ENCODE measurements around the gene MTUS2.

MTUS2 gene

DNA sequence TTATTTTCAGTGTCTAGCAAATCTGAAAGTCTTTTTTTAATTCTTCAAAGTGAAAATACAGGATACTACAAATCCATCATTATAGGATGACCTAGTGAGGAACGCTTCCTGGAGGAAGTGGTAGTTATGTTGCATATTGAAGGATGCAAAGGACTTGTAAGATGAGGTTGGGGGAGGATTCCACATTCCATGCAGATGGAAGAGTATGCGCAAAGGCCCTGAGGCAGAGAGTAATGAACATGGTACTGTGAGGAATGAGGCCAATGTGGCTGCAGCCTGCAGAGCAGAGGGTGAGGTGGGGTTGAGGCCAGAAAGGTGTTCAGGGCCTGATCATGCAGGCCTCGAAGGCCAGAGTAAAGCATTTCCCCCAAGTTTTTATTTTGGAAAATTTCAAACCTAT, 202.8 kb downstream of the MTUS2 start:
- DNase-seq (ENCODE audit: low read depth in 2 of 2): no peak

- no peak for DNase-seq (ENCODE audit: low read depth in 2 of 2)
These were observed 204.6 kb downstream of the MTUS2 start for GRCh38 chr13:29024783-29025182.

GRCh38 chr13:29028868-29029267, 208.7 kb downstream of the MTUS2 start:
- DNase-seq (ENCODE audit: low read depth in 2 of 2): no peak

DNA sequence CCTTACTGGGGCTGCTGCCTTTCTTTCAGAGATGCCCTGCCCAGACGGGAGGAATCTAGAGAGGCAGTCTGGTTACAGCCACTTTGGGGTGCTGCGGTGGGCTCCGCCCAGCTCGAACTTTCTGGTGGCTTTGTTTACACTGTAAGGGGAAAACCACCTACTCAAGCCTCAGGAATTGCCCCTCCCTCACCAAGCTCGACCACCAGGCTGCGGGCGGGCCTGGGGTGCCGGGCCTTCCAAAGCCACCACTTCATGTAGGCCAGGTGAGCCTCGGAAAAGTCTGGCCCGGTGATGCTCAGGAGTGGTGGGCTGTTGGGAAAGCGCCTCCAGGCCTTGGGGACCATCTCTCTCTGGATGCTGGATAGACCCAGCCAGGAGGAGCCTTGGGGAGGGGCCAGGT, 218.6 kb downstream of the MTUS2 start:
- no peak for DNase-seq (ENCODE audit: low read depth in 2 of 2)

- DNase-seq (ENCODE audit: low read depth in 2 of 2): no peak
These were observed 219.1 kb downstream of the MTUS2 start for GRCh38 chr13:29039212-29039611.

DNA sequence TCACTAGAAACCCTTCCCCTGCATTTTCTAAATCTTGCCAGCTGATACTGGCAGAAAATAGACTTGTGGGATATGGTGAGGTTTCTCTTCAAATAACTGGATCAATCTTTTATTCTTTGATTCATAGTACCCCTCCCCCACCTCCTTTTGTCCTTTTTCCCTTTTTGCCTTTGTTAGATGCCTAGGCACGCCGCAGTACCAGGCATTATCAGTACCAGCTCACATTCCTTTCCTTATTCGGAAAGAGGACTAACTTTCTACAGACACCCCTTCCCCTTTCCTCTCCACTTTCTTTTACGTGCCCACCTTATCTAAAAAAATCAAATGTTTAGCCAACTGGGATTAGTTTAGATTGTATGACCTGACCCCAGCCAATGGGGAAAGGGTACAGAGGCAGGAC, 226.4 kb downstream of the MTUS2 start:
- DNase-seq (ENCODE audit: low read depth in 2 of 2): no peak

DNA sequence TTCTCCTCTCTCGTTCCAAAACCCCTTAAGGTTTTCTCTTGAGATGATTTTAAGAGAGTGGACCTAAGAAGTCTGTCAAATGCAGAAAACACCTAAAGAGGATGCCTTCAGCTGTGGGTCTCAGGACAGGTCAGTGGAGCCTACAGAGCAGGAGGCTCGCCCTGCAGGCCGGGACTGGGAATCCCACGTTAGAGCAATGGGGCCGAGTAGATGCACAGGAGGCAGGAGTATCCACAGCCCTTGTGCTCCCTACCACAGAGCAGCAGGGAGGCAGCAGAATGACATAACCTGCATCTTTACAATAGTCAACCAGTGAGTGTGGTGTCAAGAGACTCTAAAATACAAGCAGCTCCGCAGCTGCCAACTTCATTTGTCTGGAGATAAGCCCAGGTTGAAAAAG, 229.4 kb downstream of the MTUS2 start:
- DNase-seq (ENCODE audit: low read depth in 2 of 2): no peak

DNA sequence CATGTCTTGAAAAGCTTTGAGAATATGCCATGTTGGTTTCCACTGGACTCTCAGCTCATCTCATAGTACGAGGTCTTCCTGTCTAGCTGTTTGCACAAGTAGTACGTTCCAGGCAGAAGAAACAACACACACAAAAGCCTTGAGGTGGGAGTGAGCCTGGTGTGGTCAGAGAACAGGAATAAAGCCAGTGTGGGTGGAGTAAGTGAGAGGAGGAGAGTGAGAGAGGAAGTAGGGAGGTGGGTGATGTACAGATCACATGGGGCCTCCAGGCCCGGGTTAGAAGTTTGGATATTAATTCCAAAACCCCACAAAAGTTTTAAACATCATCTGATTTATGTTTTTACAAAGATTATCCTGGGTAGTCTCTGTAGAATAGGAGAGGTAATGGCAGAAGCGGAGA, 230.6 kb downstream of the MTUS2 start:
- DNase-seq (ENCODE audit: low read depth in 2 of 2): no peak

- DNase-seq (ENCODE audit: low read depth in 2 of 2): no peak
These were observed 239.7 kb downstream of the MTUS2 start for GRCh38 chr13:29059800-29060199.

GRCh38 chr13:29065142-29065541, 245.0 kb downstream of the MTUS2 start:
- no peak for DNase-seq (ENCODE audit: low read depth in 2 of 2)

DNA sequence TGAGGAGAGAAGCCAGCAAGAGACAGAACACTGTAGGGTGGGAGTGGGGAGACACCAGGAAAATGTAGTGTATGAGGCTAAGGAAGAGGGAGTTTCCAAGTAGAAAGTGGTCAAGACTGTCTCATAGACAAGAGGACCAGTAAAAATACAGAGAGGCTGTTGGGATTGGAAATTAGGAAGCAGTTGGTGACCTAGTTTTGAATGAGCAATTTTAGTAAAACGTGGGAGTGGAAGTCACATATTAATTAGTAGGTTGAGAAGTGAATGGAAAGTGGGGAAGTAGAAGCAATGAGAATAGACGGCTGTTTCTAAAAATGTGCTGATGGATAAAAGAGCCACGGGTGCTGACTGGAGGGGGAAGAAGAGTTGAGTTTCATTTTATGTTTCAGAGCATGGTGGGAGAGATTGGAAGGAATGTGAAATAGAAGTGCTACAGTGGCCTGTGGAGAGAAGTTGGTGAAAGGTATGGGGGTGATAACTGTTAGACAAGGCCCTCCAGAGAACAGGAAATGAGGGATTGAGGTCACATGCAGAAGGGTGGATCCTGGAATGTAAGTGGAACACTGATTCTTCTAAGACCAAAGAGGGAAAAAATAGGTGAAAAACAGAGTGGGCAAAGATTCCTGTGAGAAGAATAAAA, 247.3 kb downstream of the MTUS2 start:
- DNase-seq (ENCODE audit: low read depth in 2 of 2): no peak

- no peak for DNase-seq (ENCODE audit: low read depth in 2 of 2)
These were observed 253.6 kb downstream of the MTUS2 start for GRCh38 chr13:29073755-29074154.

DNA sequence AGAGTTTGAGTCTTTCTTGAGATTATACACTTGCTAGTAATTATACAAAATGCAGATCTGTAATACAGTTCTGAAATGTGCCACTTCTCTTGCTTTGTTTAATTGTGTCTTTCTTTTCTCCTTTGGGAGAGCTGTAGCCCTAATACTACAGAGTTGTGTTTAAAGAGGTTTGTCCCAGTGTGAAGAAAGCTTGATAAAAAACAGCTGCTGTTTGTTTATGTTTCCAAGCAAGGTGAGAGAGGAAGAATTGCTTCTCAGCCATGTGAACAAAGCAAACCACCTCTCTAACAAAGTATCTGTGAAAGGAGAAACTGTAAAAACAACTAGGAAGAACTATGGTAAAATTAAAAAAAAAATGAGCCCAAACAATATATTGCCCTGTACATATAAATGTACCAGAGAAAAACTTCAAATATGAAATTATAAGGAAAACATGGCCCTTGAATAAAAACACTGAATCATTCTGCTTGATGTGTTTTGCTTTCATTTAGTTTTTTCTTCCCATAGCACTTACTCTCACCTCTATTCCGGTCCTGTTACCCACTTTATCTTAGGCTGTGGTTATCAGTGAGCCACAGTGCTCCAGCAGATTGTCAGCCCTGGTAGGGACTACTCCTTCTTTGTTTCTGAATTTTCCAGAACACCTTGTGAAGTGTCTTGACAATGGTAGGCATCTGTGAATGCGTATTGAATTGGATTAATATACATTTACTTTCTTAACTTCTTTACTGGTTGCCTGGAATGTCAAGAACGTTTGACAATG, 257.1 kb downstream of the MTUS2 start:
- no peak for DNase-seq (ENCODE audit: low read depth in 2 of 2)

GRCh38 chr13:29081036-29081435, 260.9 kb downstream of the MTUS2 start:
- DNase-seq (ENCODE audit: low read depth in 2 of 2): no peak

DNA sequence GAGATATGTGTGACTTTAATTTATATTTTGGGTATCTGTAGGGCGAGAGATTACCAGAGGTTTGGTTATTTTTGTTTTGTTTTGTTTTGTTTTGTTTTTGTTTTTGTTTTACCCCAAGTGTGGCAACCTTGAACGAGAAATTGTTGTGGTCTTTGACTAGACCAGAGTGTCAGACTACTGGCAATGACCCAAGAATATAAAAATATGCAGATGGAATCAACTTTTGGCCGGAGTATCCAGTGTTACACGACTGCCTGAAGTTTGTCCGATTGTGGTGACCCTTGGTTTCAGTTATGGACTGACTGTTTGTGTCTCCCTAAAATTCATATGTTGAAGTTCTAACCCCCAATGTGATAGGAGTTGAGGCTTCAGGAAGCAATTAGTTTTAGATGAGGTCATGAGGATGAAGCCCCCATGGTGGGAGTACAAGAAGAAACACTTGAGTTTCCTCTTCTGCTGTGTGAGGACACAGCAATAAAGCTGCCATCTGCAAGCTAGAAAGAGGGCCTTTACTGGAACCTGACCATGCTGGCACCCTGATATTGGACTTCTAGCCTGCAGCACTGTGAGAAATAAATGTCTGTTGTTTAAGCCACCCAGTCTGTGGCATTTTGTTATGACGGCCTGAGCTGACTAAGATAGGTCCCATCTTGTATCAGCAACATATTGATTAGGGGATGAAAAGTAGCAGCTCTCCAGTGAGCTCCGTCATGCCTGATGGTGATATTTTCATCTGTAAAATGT, 261.7 kb downstream of the MTUS2 start:
- DNase-seq (ENCODE audit: low read depth in 2 of 2): no peak

GRCh38 chr13:29099781-29100406, 279.8 kb downstream of the MTUS2 start:
- no peak for DNase-seq (ENCODE audit: low read depth in 2 of 2)

DNA sequence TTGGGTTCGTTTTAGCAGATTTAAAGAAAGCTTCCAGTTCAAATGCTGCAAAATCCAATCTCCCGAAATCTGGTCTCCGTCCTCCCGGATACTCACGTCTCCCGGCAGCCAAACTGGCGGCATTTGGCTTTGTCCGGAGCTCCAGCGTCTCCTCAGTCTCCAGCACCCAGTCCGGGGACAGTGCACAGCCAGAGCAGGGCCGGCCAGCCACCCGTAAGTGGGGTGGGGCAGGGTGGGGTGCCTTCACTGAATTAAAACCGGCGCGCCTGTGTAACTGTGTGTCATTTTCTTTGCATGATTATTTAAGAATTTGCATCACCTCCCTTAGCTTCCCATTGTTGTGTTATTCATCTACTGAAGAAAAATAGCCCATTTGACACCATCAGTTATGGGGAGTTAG, 280.6 kb downstream of the MTUS2 start:
- no peak for DNase-seq (ENCODE audit: low read depth in 2 of 2)

DNA sequence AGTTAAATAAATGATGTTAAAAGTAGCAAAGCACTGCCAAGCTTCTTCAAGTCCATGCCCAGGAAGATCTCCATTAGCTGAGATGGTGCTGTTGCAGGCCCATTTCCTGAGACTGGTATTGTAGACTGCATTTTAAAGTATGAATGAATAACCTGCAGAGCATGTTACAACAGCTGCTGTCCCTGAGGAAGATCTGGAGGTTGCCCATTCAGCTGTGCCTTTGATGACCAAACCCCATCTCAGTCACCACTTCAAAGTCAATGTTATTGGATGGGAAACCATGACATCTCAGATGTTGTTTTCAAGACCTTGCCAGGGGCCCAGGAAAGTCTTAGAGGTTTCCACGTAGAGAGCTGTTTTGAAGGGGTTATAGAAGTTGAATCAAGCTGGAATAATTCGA, 281.3 kb downstream of the MTUS2 start:
- no peak for DNase-seq (ENCODE audit: low read depth in 2 of 2)

GRCh38 chr13:29101905-29102304, 281.8 kb downstream of the MTUS2 start:
- no peak for DNase-seq (ENCODE audit: low read depth in 2 of 2)

DNA sequence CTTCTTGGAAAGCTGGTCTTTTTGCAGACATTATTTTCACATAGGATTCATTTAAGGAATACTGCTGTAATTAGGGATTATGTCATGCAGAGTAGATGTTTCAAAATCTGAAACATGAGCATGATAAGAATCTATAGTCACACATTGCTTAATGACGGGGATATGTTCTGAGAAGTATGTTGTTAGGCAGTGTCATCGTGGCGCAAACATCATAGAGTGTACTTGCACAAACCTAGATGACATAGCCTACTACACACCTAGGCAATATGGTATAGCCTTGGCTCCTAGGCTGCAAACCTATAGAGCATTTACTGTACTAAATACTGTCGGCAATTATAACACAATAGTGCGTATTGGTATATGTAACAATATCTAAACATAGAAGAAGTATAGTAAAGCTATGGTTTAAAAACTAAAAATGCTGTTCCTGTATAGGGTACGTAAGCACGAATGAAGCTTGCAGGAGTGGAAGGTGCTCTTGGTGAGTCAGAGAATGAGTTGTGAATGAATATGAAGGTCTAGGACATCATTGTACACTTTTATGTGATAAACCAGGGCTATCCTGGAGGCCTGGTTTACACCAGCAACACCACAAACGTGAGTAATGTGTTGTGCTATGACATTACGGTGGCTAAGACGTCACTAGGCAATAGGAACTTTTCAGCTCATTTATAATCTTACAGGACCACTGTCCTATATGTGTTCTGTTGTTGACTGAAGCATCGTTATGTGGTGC, 283.1 kb downstream of the MTUS2 start:
- DNase-seq (ENCODE audit: low read depth in 2 of 2): no peak

GRCh38 chr13:29104461-29104860, 284.3 kb downstream of the MTUS2 start:
- no peak for DNase-seq (ENCODE audit: low read depth in 2 of 2)

DNA sequence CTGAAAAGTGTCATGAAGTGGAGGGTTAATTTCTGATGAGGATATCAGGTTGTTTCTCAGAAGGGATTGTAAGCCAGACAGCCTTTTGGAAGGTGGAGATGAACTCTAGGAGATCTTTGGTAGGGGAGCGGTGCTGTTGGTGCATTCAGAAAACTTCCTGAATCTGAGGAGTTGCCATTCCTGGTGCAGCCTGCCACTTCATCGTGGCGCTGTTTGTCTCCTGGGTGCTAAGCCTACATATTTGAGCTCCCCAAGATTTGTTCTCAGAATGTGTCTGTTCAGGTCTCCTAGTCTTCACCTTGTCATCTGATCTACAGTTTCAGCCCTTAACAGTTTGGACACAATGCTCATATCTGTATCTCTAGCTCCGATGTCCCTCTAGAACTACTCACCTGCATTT, 285.6 kb downstream of the MTUS2 start:
- DNase-seq (ENCODE audit: low read depth in 2 of 2): no peak
